Right lobe of liver (tissue), 4 donors: ENCODE data around the gene STK11IP.

Experiments
- POLR2A ChIP-seq: fragments of 450-650 bp; IDR thresholded peaks from one replicate; pipeline ENCODE4 v1.6.1; 2017; ENCODE audit warnings: antibody characterized with exemption, mild to moderate bottlenecking
- TF ChIP-seq, protein P1 (sequence below), 4 donors: fragments of 200-600 bp in 3 of 4; fragments of 450-650 bp in 1 of 4; IDR thresholded peaks; one replicate each; pipeline versions ENCODE4 v1.5.1 to v1.8.0; 2016 to 2022; ENCODE audit warnings: antibody characterized with exemption in 4 of 4, mild to moderate bottlenecking in 2 of 4
- donor health status: DM: no; HTN: no; CAD: no.
- donor health status: DM: no; HTN: no; CAD: no.
- donor health status: DM: no; HTN: yes; CAD: no.

DNA sequence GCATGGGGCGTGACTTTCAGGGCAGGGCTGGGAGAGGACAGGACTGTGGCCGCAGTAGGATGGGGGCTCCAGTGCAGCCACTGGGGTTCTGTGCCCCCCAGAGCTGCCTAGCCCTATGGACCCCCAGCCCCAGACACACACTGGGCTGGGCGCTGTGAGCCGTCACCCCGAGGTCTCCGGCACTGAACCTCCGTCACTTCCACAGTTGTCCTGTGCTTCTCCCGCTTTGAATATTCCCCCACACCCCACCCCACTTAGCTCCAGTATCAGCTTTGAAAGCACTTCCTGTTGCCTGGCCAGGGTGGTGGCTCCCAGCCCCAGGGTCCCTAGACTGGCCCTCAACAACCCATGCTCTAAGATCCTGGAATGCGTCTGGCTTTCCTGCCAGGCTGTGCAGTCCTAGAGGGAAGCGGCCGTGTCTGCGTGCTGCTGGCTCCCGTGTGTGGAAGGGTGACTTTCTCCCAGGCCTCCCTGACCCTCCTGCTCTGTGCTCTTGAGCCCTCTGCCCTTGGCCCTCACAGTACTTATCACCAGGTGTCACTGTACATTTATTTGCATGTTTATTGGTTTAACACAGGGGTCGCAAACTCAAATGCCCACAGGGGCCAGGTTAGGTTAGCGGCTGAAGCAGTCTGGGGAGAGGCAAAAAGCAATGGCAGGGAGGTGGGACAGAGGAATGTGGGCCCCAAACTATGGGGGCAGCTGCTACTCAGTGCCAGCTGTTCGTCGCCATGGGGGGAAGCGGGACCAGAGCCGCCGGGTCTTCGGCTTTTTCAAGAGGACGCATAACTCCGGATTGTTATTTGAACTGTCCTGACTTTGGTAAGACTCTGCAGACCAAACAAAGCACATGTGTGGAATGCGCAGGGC, 36.2 kb upstream of the STK11IP start:
- TF ChIP-seq, protein P1, sequence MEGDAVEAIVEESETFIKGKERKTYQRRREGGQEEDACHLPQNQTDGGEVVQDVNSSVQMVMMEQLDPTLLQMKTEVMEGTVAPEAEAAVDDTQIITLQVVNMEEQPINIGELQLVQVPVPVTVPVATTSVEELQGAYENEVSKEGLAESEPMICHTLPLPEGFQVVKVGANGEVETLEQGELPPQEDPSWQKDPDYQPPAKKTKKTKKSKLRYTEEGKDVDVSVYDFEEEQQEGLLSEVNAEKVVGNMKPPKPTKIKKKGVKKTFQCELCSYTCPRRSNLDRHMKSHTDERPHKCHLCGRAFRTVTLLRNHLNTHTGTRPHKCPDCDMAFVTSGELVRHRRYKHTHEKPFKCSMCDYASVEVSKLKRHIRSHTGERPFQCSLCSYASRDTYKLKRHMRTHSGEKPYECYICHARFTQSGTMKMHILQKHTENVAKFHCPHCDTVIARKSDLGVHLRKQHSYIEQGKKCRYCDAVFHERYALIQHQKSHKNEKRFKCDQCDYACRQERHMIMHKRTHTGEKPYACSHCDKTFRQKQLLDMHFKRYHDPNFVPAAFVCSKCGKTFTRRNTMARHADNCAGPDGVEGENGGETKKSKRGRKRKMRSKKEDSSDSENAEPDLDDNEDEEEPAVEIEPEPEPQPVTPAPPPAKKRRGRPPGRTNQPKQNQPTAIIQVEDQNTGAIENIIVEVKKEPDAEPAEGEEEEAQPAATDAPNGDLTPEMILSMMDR (IDR thresholded peaks at IDR 0.05), result no peak
- no peak for TF ChIP-seq POLR2A
